ENCODE data around the gene COTL1.
A peak's percentile ranks its signal among the peaks of the same experiment; 100 is the strongest.
"Not testable (repeated sequence)": the region's sequence is repeated elsewhere in the genome, so short reads cannot be mapped to it uniquely, and the experiment has no call there.

Gene COTL1

DNA sequence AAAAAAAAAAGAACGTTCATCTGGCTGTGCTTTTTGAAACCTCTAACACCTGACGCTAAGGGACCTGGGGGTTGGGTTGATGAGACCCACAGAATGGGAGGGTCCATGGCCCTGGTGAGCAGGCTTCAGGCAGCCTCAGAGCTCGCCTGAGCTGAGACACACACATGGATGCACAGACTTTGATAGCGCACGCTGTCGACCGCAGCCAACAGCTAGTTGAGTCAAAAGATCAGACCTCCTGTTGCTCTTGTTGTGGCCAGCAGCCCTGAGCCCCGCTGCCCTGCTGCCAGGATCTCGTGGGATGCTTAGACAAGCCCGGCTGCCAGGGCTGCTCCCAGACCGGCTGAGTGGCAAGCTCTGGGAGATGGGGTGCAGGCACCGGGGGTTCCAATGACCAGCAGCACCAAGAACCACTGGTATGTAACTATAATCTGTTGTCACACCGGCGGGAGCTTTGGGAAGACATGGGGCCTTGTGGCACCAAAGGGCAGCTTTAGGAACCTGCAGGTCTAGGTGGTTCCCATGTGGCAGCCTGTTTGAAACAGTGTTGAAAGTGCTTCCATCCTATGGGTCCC, 93.4 kb downstream of the COTL1 start:
- no peaks in the 10 kb centered on the region for H3K36me3 Mint-ChIP-seq
- H3K4me1 Mint-ChIP-seq (ENCODE audit: low read depth) = peaks cover 22% of the 10 kb centered on the region
- H3K27me3 Mint-ChIP-seq = no peaks in the 10 kb centered on the region
- H3K9me3 Mint-ChIP-seq (ENCODE audit: low read depth) = no peaks in the 10 kb centered on the region
- no peak overlapping the region for H3K27ac Mint-ChIP-seq
- H3K4me3 Mint-ChIP-seq = no peak overlapping the region

DNA sequence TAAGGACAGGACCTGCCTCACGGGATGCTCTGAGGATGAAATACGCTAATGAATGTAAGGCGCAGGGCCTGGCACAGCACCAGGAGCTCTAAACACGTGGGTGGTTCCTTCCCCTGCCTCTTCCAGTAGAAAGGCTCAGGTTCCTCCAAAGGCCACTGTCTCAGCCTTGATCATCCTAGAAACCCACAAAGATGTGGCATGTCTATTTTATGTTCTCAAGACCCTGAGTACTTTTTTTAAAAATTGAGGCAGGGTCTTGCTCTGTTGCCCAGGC, 96.4 kb downstream of the COTL1 start:
- H3K27me3 Mint-ChIP-seq = no peaks in the 10 kb centered on the region
- H3K4me1 Mint-ChIP-seq (ENCODE audit: low read depth) = peaks cover 36% of the 10 kb centered on the region
- H3K27ac Mint-ChIP-seq = no peak overlapping the region
- no peaks in the 10 kb centered on the region for H3K9me3 Mint-ChIP-seq (ENCODE audit: low read depth)
- H3K36me3 Mint-ChIP-seq = no peaks in the 10 kb centered on the region
- H3K4me3 Mint-ChIP-seq = no peak overlapping the region

DNA sequence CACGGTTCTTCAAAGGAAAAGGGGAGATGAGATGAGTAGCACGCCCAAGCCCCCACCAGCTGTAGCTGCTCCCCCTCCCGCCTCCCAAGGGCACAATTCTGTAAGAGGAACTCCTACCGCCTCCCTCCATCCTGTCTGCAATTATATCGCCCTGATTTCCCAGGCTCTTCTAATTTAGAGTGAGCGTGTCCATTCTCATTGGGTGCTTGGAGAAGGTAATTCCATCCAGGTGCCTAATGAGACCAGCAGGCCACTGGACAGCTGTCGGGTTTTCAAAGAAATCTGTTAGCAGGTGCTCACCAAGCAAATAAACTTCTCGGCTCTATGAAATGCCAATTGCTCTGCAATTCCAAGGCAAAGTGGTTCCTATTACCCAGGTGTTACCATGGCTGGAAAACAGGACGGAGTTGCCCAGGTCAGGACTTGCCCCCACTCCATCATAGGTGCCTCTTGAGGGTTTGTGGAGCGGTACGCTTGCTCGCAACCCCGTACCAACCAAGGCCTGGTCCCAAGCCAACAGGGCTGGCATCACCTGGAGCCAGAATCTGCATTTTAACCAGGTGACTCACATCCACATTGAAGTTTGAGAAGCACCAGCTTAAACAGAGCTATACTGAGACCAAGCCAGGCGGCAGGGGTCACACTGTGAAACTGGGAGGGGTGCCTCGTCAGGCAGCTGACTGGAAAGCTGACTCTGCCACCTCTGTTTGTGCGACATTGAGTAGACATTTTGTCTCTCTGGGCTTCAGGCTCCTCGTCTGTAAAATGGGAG, 97.0 kb downstream of the COTL1 start:
- H3K36me3 Mint-ChIP-seq = no peaks in the 10 kb centered on the region
- peaks cover 39% of the 10 kb centered on the region for H3K4me1 Mint-ChIP-seq (ENCODE audit: low read depth)
- no peak overlapping the region for H3K4me3 Mint-ChIP-seq
- no peaks in the 10 kb centered on the region for H3K27me3 Mint-ChIP-seq
- H3K9me3 Mint-ChIP-seq (ENCODE audit: low read depth) = no peaks in the 10 kb centered on the region
- H3K27ac Mint-ChIP-seq = no peak overlapping the region

DNA sequence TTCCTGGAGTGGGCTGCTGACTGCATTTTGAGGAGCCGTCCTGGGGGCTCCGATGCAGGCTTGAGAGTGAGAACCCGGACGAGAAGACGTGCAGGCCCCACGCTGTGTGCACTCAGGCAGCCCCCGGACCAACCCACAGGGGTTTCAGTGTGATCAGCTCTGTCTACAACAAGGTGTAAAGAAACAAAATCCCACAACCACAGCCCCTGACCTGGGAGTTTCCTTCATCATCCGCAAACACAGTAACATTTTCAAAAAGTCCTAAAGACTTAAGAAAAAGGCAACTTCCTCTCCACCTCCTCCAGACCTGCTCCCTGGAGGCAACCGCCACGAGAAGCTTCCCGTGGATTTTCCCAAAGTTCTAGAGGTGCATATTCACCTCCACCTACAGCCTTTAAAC, 98.0 kb downstream of the COTL1 start:
- Mint-ChIP-seq H3K4me1 (ENCODE audit: low read depth) (peaks cover 46% of the 10 kb centered on the region), H3K27ac (peak overlapping the region; percentile 76), H3K9me3 (ENCODE audit: low read depth) (no peaks in the 10 kb centered on the region), H3K36me3 (no peaks in the 10 kb centered on the region), H3K4me3 (peak overlapping the region; percentile 51), H3K27me3 (no peaks in the 10 kb centered on the region)

DNA sequence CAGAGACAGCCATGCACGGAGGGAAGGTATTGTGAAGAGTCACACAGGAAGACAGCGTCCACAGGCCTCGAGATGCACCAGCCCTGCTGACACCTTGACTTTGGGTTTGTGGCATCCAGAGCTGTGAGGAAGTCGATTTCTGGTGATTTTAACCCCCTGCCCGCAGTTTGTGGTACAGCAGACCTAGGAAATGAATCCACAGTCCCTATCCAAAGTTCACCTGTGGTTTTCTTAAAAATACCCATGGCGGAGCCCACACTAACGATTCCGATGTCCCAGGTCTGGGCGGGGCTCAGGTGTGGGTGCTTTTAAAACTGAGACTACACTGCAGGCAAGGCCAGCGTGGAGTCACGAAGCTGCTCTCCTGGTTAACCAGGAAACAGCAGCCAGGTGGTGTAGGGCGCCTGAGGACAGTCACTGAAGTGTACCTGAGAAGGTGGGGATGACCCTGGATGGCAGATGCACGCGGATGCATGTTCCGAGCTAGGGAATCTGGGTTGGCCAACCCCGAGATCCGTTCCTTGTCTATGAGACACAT, 99.0 kb downstream of the COTL1 start:
- Mint-ChIP-seq H3K27ac (peak overlapping the region; percentile 34), H3K4me3 (no peak overlapping the region), H3K27me3 (no peaks in the 10 kb centered on the region), H3K9me3 (ENCODE audit: low read depth) (no peaks in the 10 kb centered on the region), H3K4me1 (ENCODE audit: low read depth) (peaks cover 51% of the 10 kb centered on the region), H3K36me3 (no peaks in the 10 kb centered on the region)

DNA sequence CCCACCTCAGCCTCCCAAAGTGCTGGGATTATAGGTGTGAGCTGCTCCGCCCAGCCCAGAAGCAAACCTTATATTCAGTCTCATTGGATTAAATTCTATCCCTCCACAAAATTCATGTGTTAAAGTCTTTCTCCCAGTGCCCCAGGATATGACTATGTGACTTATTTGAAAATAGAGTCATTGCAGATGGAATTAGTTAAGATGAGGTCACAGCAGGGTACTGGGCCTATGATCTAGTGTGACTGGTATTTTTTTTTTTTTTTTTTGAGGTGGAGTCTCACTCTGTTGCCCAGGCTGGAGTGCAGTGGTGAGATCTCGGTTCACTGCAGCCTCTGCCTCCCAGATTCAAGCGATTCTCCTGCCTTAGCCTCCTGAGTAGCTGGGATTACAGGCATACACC, 99.7 kb downstream of the COTL1 start:
- not testable (repeated sequence) for H3K36me3 Mint-ChIP-seq; H3K4me3 Mint-ChIP-seq; H3K27me3 Mint-ChIP-seq; H3K9me3 Mint-ChIP-seq (ENCODE audit: low read depth)
- Mint-ChIP-seq H3K4me1 (ENCODE audit: low read depth) (peaks cover 58% of the 10 kb centered on the region), H3K27ac (peak overlapping the region; percentile 46)

DNA sequence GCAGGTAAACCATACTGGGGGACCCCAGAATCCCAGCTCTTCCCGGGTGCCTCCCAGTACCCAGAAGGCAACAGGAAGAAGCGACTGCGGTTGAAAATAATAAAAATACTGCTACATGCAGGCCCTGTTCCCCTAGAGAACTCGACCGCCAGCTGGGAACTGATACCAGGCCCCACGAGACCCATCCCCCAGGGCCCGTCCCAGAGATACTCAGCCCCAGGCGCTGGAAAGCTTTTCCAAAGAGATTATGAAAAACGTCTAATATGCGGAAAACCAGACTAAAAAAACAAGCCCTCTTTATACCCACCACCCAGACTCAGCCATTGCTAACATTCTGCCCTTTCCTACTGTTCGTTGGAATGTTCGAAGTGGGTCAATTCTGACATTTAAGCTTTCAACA, 100.5 kb downstream of the COTL1 start:
- Mint-ChIP-seq H3K4me3 (no peak overlapping the region), H3K36me3 (no peaks in the 10 kb centered on the region), H3K4me1 (ENCODE audit: low read depth) (peaks cover 62% of the 10 kb centered on the region), H3K27me3 (no peaks in the 10 kb centered on the region), H3K27ac (peak overlapping the region; percentile 46), H3K9me3 (ENCODE audit: low read depth) (no peaks in the 10 kb centered on the region)

All from activated naive CD8-positive, alpha-beta T cell (primary cell).